Caki2 (cell line): ENCODE results near the gene EXOSC10. TPM values are rescaled to one million over a fixed set of nuclear protein-coding genes. Genes with fewer than 3 reads are reported as not detected.
"Not testable (repeated sequence)": the region's sequence is repeated elsewhere in the genome, so short reads cannot be mapped to it uniquely, and the experiment has no call there.

Source experiments
- DNase-seq: peaks from one replicate; pipeline ENCODE4 v3.0.0-alpha.2; 2015; ENCODE audit warnings: low read depth
- in situ Hi-C: cut with HindIII; loops from 2 replicates; pipeline ENCODE4 v1.10.0; 2016; ENCODE audit warnings: low sequenced_read_pairs, low pct_unique_long_range_greater_than_20kb, mixed read lengths
- total RNA-seq: library from RNA; depleted of rRNA; stranded (reverse); fragments of >200 nt; shearing (Covaris generic); gene quantifications from 2 replicates; pipeline ENCODE4 v1.2.3, GENCODE V29; 2014; ENCODE audit warnings: low replicate concordance; rRNA removed

The EXOSC10 gene
- total RNA-seq, 1 experiment from 2014 or later = 32.1 TPM

- DNase-seq = no peak
- in situ Hi-C loops = no loop called here
Measured at GRCh38 chr1:11031624-11032262, 67.9 kb downstream of the EXOSC10 start.

DNA sequence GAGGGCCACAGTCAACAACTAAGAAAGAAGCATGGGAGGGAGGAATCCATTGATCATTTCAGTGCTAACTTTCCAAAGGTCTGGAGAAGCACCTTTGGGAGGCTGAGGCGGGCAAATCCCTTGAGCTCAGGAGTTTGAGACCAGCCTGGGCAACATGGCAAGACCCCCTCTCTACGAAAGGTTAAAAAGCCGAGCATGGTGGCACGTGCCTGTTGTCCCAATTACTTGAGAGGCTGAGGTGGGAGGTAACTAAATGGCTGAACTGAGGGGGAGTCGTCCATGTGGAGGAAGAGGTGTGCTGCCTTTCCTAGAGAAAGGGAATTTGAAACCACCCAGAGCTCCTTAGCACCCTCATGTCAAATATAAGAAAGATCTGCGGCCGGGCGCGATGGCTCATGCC is 68.8 kb downstream of the EXOSC10 start:
- in situ Hi-C loops = no loop called here
- DNase-seq = no peak

DNA sequence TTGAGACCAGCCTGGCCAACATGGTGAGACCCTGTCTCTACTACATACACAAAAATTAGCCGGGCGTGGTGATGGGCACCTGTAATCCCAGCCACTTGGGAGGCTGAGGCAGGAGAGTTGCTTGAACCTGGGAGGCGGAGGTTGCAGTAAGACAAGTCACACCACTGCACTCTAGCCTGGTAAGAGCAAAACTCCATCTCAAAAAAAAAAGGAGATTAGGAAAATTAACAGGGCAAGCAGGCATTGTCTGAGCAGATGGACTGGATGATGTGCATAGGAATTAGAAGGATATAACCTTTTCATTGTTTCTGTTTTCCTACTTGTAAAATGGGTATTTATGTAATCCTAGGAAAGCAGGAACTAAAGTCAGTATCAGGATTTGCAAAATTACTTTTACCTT is 71.7 kb downstream of the EXOSC10 start:
- DNase-seq = no peak
- in situ Hi-C loops = no loop called here

DNA sequence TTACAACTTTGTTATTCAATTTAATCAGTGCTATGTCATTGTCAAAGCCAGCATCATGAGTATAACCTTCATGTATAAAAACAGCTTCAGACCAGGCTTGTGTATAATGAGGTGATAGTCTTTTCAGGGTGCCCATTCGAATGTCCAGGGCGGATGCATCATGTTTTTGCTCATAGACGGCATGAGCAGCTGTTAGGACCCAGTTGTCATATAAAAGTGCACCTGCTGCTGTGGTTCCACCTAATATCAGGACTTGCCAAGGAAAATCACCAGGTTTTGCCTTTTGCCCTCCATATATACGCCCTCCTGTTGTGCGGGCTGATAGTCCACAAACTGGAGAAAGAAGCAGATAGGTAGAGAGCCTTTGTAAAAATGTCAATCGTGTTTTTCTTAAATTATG is 72.4 kb downstream of the EXOSC10 start:
- DNase-seq = no peak
- in situ Hi-C loops = no loop called here

DNA sequence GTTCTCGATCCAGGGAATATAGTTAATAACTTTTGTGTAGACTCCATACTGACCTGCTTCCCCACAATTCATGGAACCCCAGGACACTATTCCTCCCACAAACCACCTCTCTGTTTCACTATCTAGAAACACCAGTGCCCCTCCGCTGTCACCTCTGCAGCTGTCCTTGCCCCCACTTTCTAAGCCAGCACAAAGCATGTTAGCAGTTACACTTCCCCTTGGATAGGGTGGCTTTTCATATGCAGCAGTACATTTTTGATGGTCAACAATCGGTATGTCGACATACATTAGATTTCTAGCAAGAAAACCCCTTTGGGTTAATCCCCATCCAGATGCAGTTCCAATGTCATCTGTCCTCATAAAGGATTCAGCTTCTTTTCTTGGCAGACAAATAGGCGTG is 72.8 kb downstream of the EXOSC10 start:
- in situ Hi-C loops = no loop called here
- no peak for DNase-seq

- in situ Hi-C loops = no loop called here
- DNase-seq = no peak
Measured at GRCh38 chr1:11026052-11026451, 73.6 kb downstream of the EXOSC10 start.

DNA sequence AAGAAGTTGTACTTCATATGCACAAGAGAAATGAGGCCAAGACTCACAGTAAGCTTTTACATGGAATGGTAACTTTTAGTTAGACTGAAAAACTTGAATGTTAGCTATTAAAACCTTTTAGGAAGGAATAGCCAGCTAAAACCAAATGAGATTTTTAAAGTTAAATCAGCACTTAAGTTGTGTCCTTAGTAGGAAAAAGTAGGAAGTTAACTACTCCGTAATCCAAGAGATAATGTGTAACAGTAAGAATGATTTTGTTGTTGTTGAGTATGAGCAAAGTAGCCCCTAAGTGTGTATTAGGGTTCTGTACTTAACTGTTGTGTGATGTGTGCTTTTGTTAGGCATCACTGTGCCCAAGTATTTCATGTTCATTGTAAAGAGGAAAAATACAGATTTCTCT is 74.1 kb downstream of the EXOSC10 start:
- in situ Hi-C loops = no loop called here
- DNase-seq = no peak

DNA sequence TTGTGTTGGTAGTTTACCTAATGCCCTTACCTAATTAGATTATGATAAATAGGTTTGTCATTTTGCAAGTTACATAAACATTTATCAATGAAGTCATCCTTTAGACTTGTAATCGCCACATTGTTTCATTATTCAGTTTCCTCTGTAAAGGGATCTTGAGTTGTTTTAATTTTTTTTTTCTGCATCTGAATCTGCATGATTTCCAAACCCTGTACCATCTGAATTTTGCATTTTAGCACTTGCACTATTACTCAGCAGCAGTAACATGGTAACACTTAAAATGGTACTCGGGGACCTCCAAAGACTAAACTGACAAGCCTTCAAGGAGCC is 74.8 kb downstream of the EXOSC10 start:
- in situ Hi-C loops = no loop called here
- no peak for DNase-seq

DNA sequence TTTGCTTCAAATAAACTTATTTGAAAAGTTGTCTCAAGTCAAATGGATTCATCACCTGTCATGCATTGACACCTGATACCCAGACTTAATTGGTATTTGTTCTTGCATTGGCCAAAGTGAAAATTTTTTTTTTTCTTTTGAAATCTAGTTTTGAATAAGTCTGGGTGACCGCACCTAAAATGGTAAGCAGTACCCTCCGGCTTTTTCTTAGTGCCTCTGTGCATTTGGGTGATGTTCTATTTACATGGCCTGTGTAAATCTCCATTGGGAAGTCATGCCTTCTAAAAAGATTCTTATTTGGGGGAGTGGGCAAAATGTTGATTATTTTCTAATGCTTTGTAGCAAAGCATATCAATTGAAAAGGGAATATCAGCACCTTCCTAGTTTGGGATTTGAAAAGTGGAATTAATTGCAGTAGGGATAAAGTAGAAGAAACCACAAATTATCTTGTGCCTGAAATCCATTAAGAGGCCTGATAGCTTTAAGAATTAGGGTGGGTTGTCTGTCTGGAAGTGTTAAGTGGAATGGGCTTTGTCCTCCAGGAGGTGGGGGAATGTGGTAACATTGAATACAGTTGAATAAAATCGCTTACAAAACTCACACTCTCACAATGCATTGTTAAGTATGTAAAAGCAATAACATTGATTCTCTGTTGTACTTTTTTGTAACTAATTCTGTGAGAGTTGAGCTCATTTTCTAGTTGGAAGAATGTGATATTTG is 75.4 kb downstream of the EXOSC10 start:
- in situ Hi-C loops = no loop called here

DNA sequence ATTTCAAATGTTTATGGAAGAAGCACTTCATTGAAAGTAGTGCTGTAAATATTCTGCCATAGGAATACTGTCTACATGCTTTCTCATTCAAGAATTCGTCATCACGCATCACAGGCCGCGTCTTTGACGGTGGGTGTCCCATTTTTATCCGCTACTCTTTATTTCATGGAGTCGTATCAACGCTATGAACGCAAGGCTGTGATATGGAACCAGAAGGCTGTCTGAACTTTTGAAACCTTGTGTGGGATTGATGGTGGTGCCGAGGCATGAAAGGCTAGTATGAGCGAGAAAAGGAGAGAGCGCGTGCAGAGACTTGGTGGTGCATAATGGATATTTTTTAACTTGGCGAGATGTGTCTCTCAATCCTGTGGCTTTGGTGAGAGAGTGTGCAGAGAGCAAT is 76.5 kb downstream of the EXOSC10 start:
- DNase-seq = no peak
- in situ Hi-C loops = no loop called here

More for the DNA sequence above, 75.4 kb downstream of the EXOSC10 start:
- no peak for DNase-seq

- in situ Hi-C loops = no loop called here
- DNase-seq = no peak
Measured at GRCh38 chr1:11019971-11020370, 79.7 kb downstream of the EXOSC10 start.

DNA sequence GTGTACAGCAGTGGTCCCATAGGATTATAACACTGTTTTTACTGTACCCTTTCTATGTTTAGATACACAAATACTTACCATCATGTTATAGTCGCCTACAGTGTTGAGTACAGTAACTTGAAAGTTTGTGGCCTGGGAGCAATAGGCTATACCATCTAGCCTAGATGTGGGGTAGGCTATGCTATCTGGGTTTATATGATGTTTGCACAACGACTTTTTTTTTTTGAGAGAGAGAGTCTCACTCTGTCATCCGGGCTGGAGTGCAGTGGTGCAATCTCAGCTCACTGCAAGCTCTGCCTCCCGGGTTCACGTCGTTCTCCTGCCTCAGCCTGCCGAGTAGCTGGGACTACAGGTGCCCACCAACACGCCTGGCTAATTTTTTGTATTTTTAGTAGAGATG is 80.3 kb downstream of the EXOSC10 start:
- in situ Hi-C loops = not testable (repeated sequence)

More for the DNA sequence above, 80.3 kb downstream of the EXOSC10 start:
- not testable (repeated sequence) for DNase-seq

Other genes starting within 250 kb of the EXOSC10 start
- gene TARDBP, start 87.2 kb downstream of the EXOSC10 start, total RNA-seq = 21.2 and 70.9 TPM in 2 replicates
- gene MASP2, start 52.6 kb downstream of the EXOSC10 start, total RNA-seq = not detected in 2 replicates
- gene SRM, start 39.9 kb downstream of the EXOSC10 start, total RNA-seq = 21.0 and 34.3 TPM in 2 replicates
- not detected in 2 replicates for gene ANGPTL7, start 89.5 kb upstream of the EXOSC10 start, total RNA-seq
- gene MTOR, start 162.7 kb upstream of the EXOSC10 start, total RNA-seq = 9.6 and 11.2 TPM in 2 replicates
- gene UBIAD1, start 173.3 kb upstream of the EXOSC10 start, total RNA-seq = 4.0 and 8.5 TPM in 2 replicates